Measurements from ENCODE around the gene TBC1D19.
"Not testable (repeated sequence)": the region's sequence is repeated elsewhere in the genome, so short reads cannot be mapped to it uniquely, and the experiment has no call there.

The TBC1D19 gene

GRCh38 chr4:26583865-26584652 lies at the start of gene TBC1D19:
Gene TBC1D19 (plus strand): TSS chr4:26584084. CDS start chr4:26584194, 110 bp downstream.
- DNase-seq = peak; percentile 81

GRCh38 chr4:26542991-26543390 lies 40.9 kb upstream of the TBC1D19 start:
- no peak for DNase-seq

- DNase-seq = no peak
Observed at GRCh38 chr4:26544421-26544820, 39.5 kb upstream of the TBC1D19 start.

- DNase-seq = not testable (repeated sequence)
Observed at GRCh38 chr4:26548379-26548778, 35.5 kb upstream of the TBC1D19 start.

GRCh38 chr4:26557164-26557563 lies 26.7 kb upstream of the TBC1D19 start:
- peak; percentile 77 for DNase-seq

- DNase-seq = peak; percentile 21
Observed at GRCh38 chr4:26558166-26558895, 25.6 kb upstream of the TBC1D19 start.

- DNase-seq = no peak
Observed at GRCh38 chr4:26566133-26566532, 17.8 kb upstream of the TBC1D19 start.

- no peak for DNase-seq
Observed at GRCh38 chr4:26568446-26568994, 15.4 kb upstream of the TBC1D19 start.

GRCh38 chr4:26570596-26570995 lies 13.3 kb upstream of the TBC1D19 start:
- no peak for DNase-seq

GRCh38 chr4:26573389-26573794 lies 10.5 kb upstream of the TBC1D19 start:
- no peak for DNase-seq

- DNase-seq = no peak
Observed at GRCh38 chr4:26574563-26574962, 9.3 kb upstream of the TBC1D19 start.

GRCh38 chr4:26576231-26576739 lies 7.6 kb upstream of the TBC1D19 start:
- no peak for DNase-seq

- DNase-seq = no peak
Observed at GRCh38 chr4:26577066-26577465, 6.8 kb upstream of the TBC1D19 start.

GRCh38 chr4:26579169-26579568 lies 4.7 kb upstream of the TBC1D19 start:
- no peak for DNase-seq

- DNase-seq = not testable (repeated sequence)
Observed at GRCh38 chr4:26581341-26581740, 2.5 kb upstream of the TBC1D19 start.

- no peak for DNase-seq
Observed at GRCh38 chr4:26583538-26583864, 383 bp upstream of the TBC1D19 start.

GRCh38 chr4:26584725-26585124 lies 841 bp downstream of the TBC1D19 start:
- DNase-seq = no peak

GRCh38 chr4:26589705-26590104 lies 5.8 kb downstream of the TBC1D19 start:
- no peak for DNase-seq

- DNase-seq = no peak
Observed at GRCh38 chr4:26590639-26591038, 6.8 kb downstream of the TBC1D19 start.

- DNase-seq = not testable (repeated sequence)
Observed at GRCh38 chr4:26593557-26593956, 9.7 kb downstream of the TBC1D19 start.

GRCh38 chr4:26594371-26594770 lies 10.5 kb downstream of the TBC1D19 start:
- DNase-seq = no peak

- no peak for DNase-seq
Observed at GRCh38 chr4:26594778-26595177, 10.9 kb downstream of the TBC1D19 start.

- DNase-seq = no peak
Observed at GRCh38 chr4:26596843-26597242, 13.0 kb downstream of the TBC1D19 start.

- no peak for DNase-seq
Observed at GRCh38 chr4:26601204-26601603, 17.3 kb downstream of the TBC1D19 start.

Measured in NCI-H446 treated with DMSO at 0.1 percent for 48 hours (cell line).